Uterus (tissue), 2 donors: Measurements from ENCODE around the gene TNRC6C.

Experiments used
- CTCF ChIP-seq, 4 experiments: fragments of 200-600 bp in 2 of 4; fragments of 450-650 bp in 2 of 4; sonication (generic) in 2 of 4; IDR thresholded peaks; one replicate each; pipeline ENCODE4 v1.5.1; 2016 to 2019; ENCODE audit warnings: antibody characterized with exemption in 4 of 4, mild to moderate bottlenecking in 2 of 4, moderate library complexity in 1 of 4
- POLR2A ChIP-seq, 2 donors: fragments of 450-650 bp; IDR thresholded peaks; one replicate each; pipeline ENCODE4 v1.6.1; 2016; ENCODE audit warnings: antibody characterized with exemption in 2 of 2, mild to moderate bottlenecking in 1 of 2, moderate library complexity in 1 of 2

- TF ChIP-seq CTCF (IDR thresholded peaks at IDR 0.05) (peak in 1 of 4 experiments; percentile 37), POLR2A (IDR thresholded peaks at IDR 0.05) (no peak)
These were observed 158.8 kb downstream of the TNRC6C start for GRCh38 chr17:78117027-78117981.
